GM23338 (cell line): ENCODE results near the gene FAF2. TPM values are rescaled to one million over a fixed set of nuclear protein-coding genes. Genes with fewer than 3 reads are reported as not detected.

ENCODE experiments used
- CREB1 ChIP-seq: fragments of 250-450 bp; sonication (Bioruptor Pico); IDR thresholded peaks from 2 replicates; pipeline ENCODE4 v1.5.0; 2020; ENCODE audit warnings: low read depth, mild to moderate bottlenecking, moderate library complexity
- CTCF ChIP-seq, 2 experiments: fragments of 200-600 bp in 1 of 2; sonication (generic) in 1 of 2; conservative IDR thresholded peaks; 2 replicates each; pipeline versions ENCODE4 v1.5.1 to v1.6.1; 2016 to 2017; ENCODE audit warnings: antibody characterized with exemption in 2 of 2, low read depth in 2 of 2, mild to moderate bottlenecking in 2 of 2, moderate library complexity in 1 of 2
- ETS1 ChIP-seq: IDR thresholded peaks from 2 replicates; pipeline ENCODE4 v1.6.1; 2016; ENCODE audit warnings: antibody characterized with exemption
- JUNB ChIP-seq: IDR thresholded peaks from one replicate; pipeline ENCODE4 v1.6.1; 2016; ENCODE audit warnings: antibody characterized with exemption; ENCODE audit not compliant: unreplicated experiment
- POLR2AphosphoS5 ChIP-seq: IDR thresholded peaks from 2 replicates; pipeline ENCODE4 v1.6.1; 2016; ENCODE audit warnings: antibody characterized with exemption, low read depth
- ZNF114 ChIP-seq: fragments of 250-450 bp; sonication (Bioruptor Pico); IDR thresholded peaks from 2 replicates; pipeline ENCODE4 v1.5.0; 2020; ENCODE audit warnings: mild to moderate bottlenecking, moderate library complexity
- ZNF331 ChIP-seq: fragments of 250-450 bp; sonication (Bioruptor Pico); IDR thresholded peaks from 2 replicates; pipeline ENCODE4 v1.5.0; 2020; ENCODE audit warnings: low read depth, mild to moderate bottlenecking, moderate library complexity
- polyA plus RNA-seq: library from polyadenylated mRNA; unstranded; fragments of >200 nt; fragmentation: Nextera tagmentation; extraction: Ambion mirVana; gene quantifications from 2 replicates; pipeline ENCODE4 v1.2.1, GENCODE V29; 2016
- total RNA-seq: library from RNA; depleted of rRNA; stranded (reverse); fragments of >200 nt; shearing (Covaris generic); gene quantifications from 2 replicates; pipeline ENCODE4 v1.2.3, GENCODE V29; 2014
- TF ChIP-seq, protein P1 (sequence below): fragments of 250-450 bp; sonication (Bioruptor Pico); IDR thresholded peaks from 2 replicates; pipeline ENCODE4 v1.5.0; 2020; ENCODE audit warnings: mild to moderate bottlenecking, moderate library complexity

FAF2 gene
- total and polyA plus RNA-seq, 2 experiments from 2014 or later: 32.8 to 37.6 TPM

GRCh38 chr5:176490301-176490700 is 42.1 kb downstream of the FAF2 start (continued):
- TF ChIP-seq, protein P1, sequence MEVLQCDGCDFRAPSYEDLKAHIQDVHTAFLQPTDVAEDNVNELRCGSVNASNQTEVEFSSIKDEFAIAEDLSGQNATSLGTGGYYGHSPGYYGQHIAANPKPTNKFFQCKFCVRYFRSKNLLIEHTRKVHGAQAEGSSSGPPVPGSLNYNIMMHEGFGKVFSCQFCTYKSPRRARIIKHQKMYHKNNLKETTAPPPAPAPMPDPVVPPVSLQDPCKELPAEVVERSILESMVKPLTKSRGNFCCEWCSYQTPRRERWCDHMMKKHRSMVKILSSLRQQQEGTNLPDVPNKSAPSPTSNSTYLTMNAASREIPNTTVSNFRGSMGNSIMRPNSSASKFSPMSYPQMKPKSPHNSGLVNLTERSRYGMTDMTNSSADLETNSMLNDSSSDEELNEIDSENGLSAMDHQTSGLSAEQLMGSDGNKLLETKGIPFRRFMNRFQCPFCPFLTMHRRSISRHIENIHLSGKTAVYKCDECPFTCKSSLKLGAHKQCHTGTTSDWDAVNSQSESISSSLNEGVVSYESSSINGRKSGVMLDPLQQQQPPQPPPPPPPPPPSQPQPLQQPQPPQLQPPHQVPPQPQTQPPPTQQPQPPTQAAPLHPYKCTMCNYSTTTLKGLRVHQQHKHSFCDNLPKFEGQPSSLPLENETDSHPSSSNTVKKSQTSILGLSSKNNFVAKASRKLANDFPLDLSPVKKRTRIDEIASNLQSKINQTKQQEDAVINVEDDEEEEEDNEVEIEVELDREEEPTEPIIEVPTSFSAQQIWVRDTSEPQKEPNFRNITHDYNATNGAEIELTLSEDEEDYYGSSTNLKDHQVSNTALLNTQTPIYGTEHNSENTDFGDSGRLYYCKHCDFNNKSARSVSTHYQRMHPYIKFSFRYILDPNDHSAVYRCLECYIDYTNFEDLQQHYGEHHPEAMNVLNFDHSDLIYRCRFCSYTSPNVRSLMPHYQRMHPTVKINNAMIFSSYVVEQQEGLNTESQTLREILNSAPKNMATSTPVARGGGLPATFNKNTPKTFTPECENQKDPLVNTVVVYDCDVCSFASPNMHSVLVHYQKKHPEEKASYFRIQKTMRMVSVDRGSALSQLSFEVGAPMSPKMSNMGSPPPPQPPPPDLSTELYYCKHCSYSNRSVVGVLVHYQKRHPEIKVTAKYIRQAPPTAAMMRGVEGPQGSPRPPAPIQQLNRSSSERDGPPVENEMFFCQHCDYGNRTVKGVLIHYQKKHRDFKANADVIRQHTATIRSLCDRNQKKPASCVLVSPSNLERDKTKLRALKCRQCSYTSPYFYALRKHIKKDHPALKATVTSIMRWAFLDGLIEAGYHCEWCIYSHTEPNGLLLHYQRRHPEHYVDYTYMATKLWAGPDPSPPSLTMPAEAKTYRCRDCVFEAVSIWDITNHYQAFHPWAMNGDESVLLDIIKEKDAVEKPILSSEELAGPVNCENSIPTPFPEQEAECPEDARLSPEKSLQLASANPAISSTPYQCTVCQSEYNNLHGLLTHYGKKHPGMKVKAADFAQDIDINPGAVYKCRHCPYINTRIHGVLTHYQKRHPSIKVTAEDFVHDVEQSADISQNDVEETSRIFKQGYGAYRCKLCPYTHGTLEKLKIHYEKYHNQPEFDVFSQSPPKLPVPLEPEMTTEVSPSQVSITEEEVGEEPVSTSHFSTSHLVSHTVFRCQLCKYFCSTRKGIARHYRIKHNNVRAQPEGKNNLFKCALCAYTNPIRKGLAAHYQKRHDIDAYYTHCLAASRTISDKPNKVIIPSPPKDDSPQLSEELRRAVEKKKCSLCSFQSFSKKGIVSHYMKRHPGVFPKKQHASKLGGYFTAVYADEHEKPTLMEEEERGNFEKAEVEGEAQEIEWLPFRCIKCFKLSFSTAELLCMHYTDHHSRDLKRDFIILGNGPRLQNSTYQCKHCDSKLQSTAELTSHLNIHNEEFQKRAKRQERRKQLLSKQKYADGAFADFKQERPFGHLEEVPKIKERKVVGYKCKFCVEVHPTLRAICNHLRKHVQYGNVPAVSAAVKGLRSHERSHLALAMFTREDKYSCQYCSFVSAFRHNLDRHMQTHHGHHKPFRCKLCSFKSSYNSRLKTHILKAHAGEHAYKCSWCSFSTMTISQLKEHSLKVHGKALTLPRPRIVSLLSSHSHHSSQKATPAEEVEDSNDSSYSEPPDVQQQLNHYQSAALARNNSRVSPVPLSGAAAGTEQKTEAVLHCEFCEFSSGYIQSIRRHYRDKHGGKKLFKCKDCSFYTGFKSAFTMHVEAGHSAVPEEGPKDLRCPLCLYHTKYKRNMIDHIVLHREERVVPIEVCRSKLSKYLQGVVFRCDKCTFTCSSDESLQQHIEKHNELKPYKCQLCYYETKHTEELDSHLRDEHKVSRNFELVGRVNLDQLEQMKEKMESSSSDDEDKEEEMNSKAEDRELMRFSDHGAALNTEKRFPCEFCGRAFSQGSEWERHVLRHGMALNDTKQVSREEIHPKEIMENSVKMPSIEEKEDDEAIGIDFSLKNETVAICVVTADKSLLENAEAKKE (CRISPR knock-in tag): no peak
- no peak for TF ChIP-seq JUNB
- no peak for TF ChIP-seq POLR2AphosphoS5
- no peak for TF ChIP-seq ZNF331 (CRISPR knock-in tag)
- no peak for TF ChIP-seq ETS1
- no peak for TF ChIP-seq ZNF114 (CRISPR knock-in tag)
- no peak for TF ChIP-seq CREB1 (CRISPR knock-in tag)
- TF ChIP-seq CTCF (conservative IDR thresholded peaks at IDR 0.05; ENCODE audit: low read depth in 2 of 2): no peak
